Stomach (tissue), 9 donors: ENCODE data around the gene RASA3. TPM values are rescaled to one million over a fixed set of nuclear protein-coding genes. Genes with fewer than 3 reads are reported as not detected.

Experiments
- DNase-seq, 2 donors: peaks; one replicate each; pipeline versions ENCODE4 v3.0.0 to v3.0.0-alpha.2; 2013 to 2019
- H3K27ac ChIP-seq, 5 donors: fragments of 200-600 bp in 4 of 5; sonication (generic) in 4 of 5; one replicate each; pipeline ENCODE4 v1.5.1; 2013 to 2019; ENCODE audit warnings: mild to moderate bottlenecking in 1 of 5, moderate library complexity in 1 of 5
- H3K27me3 ChIP-seq, 3 donors: fragments of 200-600 bp; sonication (generic); one replicate each; pipeline ENCODE4 v1.5.1; 2017 to 2019; ENCODE audit warnings: mixed run types in 1 of 3
- H3K36me3 ChIP-seq, 4 donors: fragments of 200-600 bp; sonication (generic); 1 replicate in 3 of 4; 2 replicates in 1 of 4; pipeline ENCODE4 v1.5.1; 2016 to 2019
- H3K4me1 ChIP-seq, 4 donors: fragments of 200-600 bp; sonication (generic); one replicate each; pipeline ENCODE4 v1.5.1; 2016 to 2019
- H3K4me3 ChIP-seq, 4 donors: fragments of 200-600 bp; sonication (generic) in 3 of 4; one replicate each; pipeline ENCODE4 v1.5.1; 2016 to 2019; ENCODE audit warnings: mild to moderate bottlenecking in 1 of 4
- H3K9me3 ChIP-seq, 4 donors: fragments of 200-600 bp; sonication (generic); one replicate each; pipeline ENCODE4 v1.5.1; 2016 to 2019
- CTCF ChIP-seq, 7 experiments: fragments of 450-650 bp in 4 of 7; fragments of 200-600 bp in 3 of 7; sonication (generic) in 3 of 7; IDR thresholded peaks; one replicate each; pipeline ENCODE4 v1.5.1; 2016 to 2019; ENCODE audit warnings: antibody characterized with exemption in 7 of 7, control low read depth in 2 of 7, mild to moderate bottlenecking in 1 of 7
- EP300 ChIP-seq: sonication (generic); formaldehyde crosslinking; IDR thresholded peaks from one replicate; pipeline ENCODE4 v1.6.1; 2017; ENCODE audit warnings: antibody characterized with exemption
- POLR2A ChIP-seq, 4 donors: fragments of 450-650 bp; IDR thresholded peaks; one replicate each; pipeline ENCODE4 v1.6.1; 2016; ENCODE audit warnings: antibody characterized with exemption in 4 of 4, control low read depth in 2 of 4, mild to moderate bottlenecking in 1 of 4, moderate library complexity in 1 of 4
- POLR2AphosphoS5 ChIP-seq, 3 donors: sonication (generic); formaldehyde crosslinking; IDR thresholded peaks; one replicate each; pipeline ENCODE4 v1.6.1; 2016; ENCODE audit warnings: antibody characterized with exemption in 3 of 3
- WGBS, 5 donors: extraction: QIAGEN DNeasy Blood & Tissue Kit in 3 of 5; methylation state at CpG; one replicate each; pipeline versions ENCODE4 v1.1.5 to v1.1.7; 2013 to 2018; 5-methylcytosine and 5-hydroxymethylcytosine counted together
- intact Hi-C: fragments of 100-400 bp; cut with DNase I; formaldehyde crosslinking; loops from one replicate; pipeline ENCODE4 v1.15.1; 2023; ENCODE audit warnings: low total_unique reads
- polyA plus RNA-seq, 3 donors: library from polyadenylated mRNA; stranded (reverse); fragments of 200-250 nt; gene quantifications; one replicate each; pipeline ENCODE4 v1.2.3, GENCODE V29; 2013
- total RNA-seq, 5 donors: library from RNA; depleted of rRNA; stranded (reverse); fragments of >200 nt; gene quantifications; one replicate each; pipeline versions ENCODE4 v1.1.0 to v1.2.3, GENCODE V29; 2014 to 2016
- donor health status: healthy with polysubstance abuse.
- donor health status: Bipolar disorder and iron deficiency.
- donor health status: healthy.

The RASA3 gene
- total and polyA plus RNA-seq, 8 donors = 3.7 to 22.3 (median 7.9) TPM

GRCh38 chr13:113946409-113947181 lies 185.8 kb downstream of the RASA3 start:
- Histone ChIP-seq H3K27me3 (peaks cover 0 to 14% (median 0%) of the 10 kb centered on the region in 3 donors), H3K4me1 (peaks cover 10 to 27% (median 23%) of the 10 kb centered on the region in 4 donors), H3K9me3 (no peaks in the 10 kb centered on the region), H3K27ac (no peak overlapping the region), H3K36me3 (no peaks in the 10 kb centered on the region), H3K4me3 (no peak overlapping the region)
- TF ChIP-seq EP300 (no peak), POLR2A (IDR thresholded peaks at IDR 0.05) (no peak), POLR2AphosphoS5 (IDR thresholded peaks at IDR 0.05) (no peak), CTCF (IDR thresholded peaks at IDR 0.05) (no peak)
- WGBS, 5 donors = 67 to 87% (median 70%) methylated on average over 12 to 26 of the region's 26 CpGs
- no peak for DNase-seq
- intact Hi-C loops = loop anchor here (10.0 kb wide), 1 partner anchor 132 kb away; no protein-coding TSS in a partner anchor

GRCh38 chr13:113945857-113946408 lies 186.5 kb downstream of the RASA3 start:
- DNase-seq = no peak
- Histone ChIP-seq H3K4me1 (peaks cover 3 to 20% (median 16%) of the 10 kb centered on the region in 4 donors), H3K4me3 (no peak overlapping the region), H3K9me3 (no peaks in the 10 kb centered on the region), H3K27me3 (peaks cover 0 to 17% (median 0%) of the 10 kb centered on the region in 3 donors), H3K27ac (no peak overlapping the region), H3K36me3 (no peaks in the 10 kb centered on the region)
- WGBS, 5 donors = 81 to 89% (median 87%) methylated on average over 24 to 26 of the region's 26 CpGs
- intact Hi-C loops = loop anchor here (10.0 kb wide), 1 partner anchor 131 kb away; no protein-coding TSS in a partner anchor
- TF ChIP-seq POLR2A (IDR thresholded peaks at IDR 0.05) = no peak
- TF ChIP-seq EP300 = no peak
- TF ChIP-seq CTCF (IDR thresholded peaks at IDR 0.05) = no peak
- no peak for TF ChIP-seq POLR2AphosphoS5 (IDR thresholded peaks at IDR 0.05)

GRCh38 chr13:113943821-113944565 lies 188.4 kb downstream of the RASA3 start:
- intact Hi-C loops = loop anchor here (10.0 kb wide), 1 partner anchor 129 kb away; no protein-coding TSS in a partner anchor
- no peaks in the 10 kb centered on the region for H3K36me3 ChIP-seq

More at GRCh38 chr13:113943821-113944565, 188.4 kb downstream of the RASA3 start:
- Histone ChIP-seq H3K9me3 (no peaks in the 10 kb centered on the region), H3K4me3 (no peak overlapping the region), H3K4me1 (peaks cover 0 to 23% (median 13%) of the 10 kb centered on the region in 4 donors), H3K27me3 (peaks cover 0 to 31% (median 12%) of the 10 kb centered on the region in 3 donors), H3K27ac (no peak overlapping the region)
- TF ChIP-seq POLR2AphosphoS5 (IDR thresholded peaks at IDR 0.05) (no peak), EP300 (no peak), POLR2A (IDR thresholded peaks at IDR 0.05) (no peak), CTCF (IDR thresholded peaks at IDR 0.05) (no peak)
- DNase-seq = no peak
- WGBS, 5 donors = 84 to 91% (median 88%) methylated on average over 16 to 19 of the region's 19 CpGs
